ENCODE results near the gene PHF5A. TPM values are rescaled to one million over a fixed set of nuclear protein-coding genes. Genes with fewer than 3 reads are reported as not detected.

PHF5A gene
- total and polyA plus RNA-seq, 10 of the 15 experiments (the other 5 are each of a cell fraction or from before 2014, with no cell fraction given), result 40.5 to 115 (median 79.2) TPM

- TF ChIP-seq, protein P1, sequence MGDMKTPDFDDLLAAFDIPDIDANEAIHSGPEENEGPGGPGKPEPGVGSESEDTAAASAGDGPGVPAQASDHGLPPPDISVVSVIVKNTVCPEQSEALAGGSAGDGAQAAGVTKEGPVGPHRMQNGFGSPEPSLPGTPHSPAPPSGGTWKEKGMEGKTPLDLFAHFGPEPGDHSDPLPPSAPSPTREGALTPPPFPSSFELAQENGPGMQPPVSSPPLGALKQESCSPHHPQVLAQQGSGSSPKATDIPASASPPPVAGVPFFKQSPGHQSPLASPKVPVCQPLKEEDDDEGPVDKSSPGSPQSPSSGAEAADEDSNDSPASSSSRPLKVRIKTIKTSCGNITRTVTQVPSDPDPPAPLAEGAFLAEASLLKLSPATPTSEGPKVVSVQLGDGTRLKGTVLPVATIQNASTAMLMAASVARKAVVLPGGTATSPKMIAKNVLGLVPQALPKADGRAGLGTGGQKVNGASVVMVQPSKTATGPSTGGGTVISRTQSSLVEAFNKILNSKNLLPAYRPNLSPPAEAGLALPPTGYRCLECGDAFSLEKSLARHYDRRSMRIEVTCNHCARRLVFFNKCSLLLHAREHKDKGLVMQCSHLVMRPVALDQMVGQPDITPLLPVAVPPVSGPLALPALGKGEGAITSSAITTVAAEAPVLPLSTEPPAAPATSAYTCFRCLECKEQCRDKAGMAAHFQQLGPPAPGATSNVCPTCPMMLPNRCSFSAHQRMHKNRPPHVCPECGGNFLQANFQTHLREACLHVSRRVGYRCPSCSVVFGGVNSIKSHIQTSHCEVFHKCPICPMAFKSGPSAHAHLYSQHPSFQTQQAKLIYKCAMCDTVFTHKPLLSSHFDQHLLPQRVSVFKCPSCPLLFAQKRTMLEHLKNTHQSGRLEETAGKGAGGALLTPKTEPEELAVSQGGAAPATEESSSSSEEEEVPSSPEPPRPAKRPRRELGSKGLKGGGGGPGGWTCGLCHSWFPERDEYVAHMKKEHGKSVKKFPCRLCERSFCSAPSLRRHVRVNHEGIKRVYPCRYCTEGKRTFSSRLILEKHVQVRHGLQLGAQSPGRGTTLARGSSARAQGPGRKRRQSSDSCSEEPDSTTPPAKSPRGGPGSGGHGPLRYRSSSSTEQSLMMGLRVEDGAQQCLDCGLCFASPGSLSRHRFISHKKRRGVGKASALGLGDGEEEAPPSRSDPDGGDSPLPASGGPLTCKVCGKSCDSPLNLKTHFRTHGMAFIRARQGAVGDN (IDR thresholded peaks at IDR 0.05), result no peak
- TF ChIP-seq PML (IDR thresholded peaks at IDR 0.05; ENCODE audit: low read length) (no peak), MYB (IDR thresholded peaks at IDR 0.05; ENCODE audit: borderline replicate concordance, low read depth, low read length) (no peak), SMAD5 (IDR thresholded peaks at IDR 0.05; ENCODE audit: low read depth) (no peak), CEBPZ (IDR thresholded peaks at IDR 0.05; ENCODE audit: low read depth, low read length) (no peak), MYC (IDR thresholded peaks at IDR 0.05; ENCODE audit: insufficient read depth, insufficient read length, insufficient replicate concordance, low read length, severe bottlenecking) (no peak), KAT2A (conservative IDR thresholded peaks at IDR 0.05; ENCODE audit: control insufficient read depth, low read depth, low read length) (no peak), CHD4 (IDR thresholded peaks at IDR 0.05) (no peak), ESRRA (IDR thresholded peaks at IDR 0.05; ENCODE audit: low read length) (no peak), PRDM15 (CRISPR knock-in tag; IDR thresholded peaks at IDR 0.05) (no peak), RAD21 (IDR thresholded peaks at IDR 0.05; ENCODE audit: insufficient read depth, low read depth, low read length) (no peak), FOXM1 (IDR thresholded peaks at IDR 0.05; ENCODE audit: low read depth, low read length) (no peak), HDAC2 (IDR thresholded peaks at IDR 0.05) (no peak)
- TF ChIP-seq, protein P2, sequence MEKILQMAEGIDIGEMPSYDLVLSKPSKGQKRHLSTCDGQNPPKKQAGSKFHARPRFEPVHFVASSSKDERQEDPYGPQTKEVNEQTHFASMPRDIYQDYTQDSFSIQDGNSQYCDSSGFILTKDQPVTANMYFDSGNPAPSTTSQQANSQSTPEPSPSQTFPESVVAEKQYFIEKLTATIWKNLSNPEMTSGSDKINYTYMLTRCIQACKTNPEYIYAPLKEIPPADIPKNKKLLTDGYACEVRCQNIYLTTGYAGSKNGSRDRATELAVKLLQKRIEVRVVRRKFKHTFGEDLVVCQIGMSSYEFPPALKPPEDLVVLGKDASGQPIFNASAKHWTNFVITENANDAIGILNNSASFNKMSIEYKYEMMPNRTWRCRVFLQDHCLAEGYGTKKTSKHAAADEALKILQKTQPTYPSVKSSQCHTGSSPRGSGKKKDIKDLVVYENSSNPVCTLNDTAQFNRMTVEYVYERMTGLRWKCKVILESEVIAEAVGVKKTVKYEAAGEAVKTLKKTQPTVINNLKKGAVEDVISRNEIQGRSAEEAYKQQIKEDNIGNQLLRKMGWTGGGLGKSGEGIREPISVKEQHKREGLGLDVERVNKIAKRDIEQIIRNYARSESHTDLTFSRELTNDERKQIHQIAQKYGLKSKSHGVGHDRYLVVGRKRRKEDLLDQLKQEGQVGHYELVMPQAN (conservative IDR thresholded peaks at IDR 0.05), result no peak
Observed at GRCh38 chr22:41448189-41448808, 20.2 kb downstream of the PHF5A start (continued).
